Neuronal stem cell (in vitro differentiated cells): Measurements from ENCODE around the gene RAD51B.

Experiments used
- DNase-seq: peaks from one replicate; pipeline ENCODE4 v3.0.0-alpha.2; 2013; ENCODE audit warnings: low spot score
- H2AFZ ChIP-seq: one replicate; pipeline ENCODE4 v1.6.1; 2013; ENCODE audit warnings: mild to moderate bottlenecking, low read length, inconsistent platforms
- H2AK5ac ChIP-seq: 2 replicates; pipeline ENCODE4 v1.6.1; 2013; ENCODE audit warnings: low read depth, mild to moderate bottlenecking, inconsistent platforms, low read length, moderate library complexity, mixed read lengths
- H2BK120ac ChIP-seq: 2 replicates; pipeline ENCODE4 v1.6.1; 2013; ENCODE audit warnings: low read depth, mild to moderate bottlenecking, inconsistent platforms, low read length, moderate library complexity, mixed read lengths
- H2BK12ac ChIP-seq: one replicate; pipeline ENCODE4 v1.6.1; 2013; ENCODE audit warnings: low read length, inconsistent platforms
- H2BK15ac ChIP-seq: 2 replicates; pipeline ENCODE4 v1.6.1; 2013; ENCODE audit warnings: mild to moderate bottlenecking, low read length, inconsistent platforms, mixed read lengths
- H2BK5ac ChIP-seq: one replicate; pipeline ENCODE4 v1.6.1; 2013; ENCODE audit warnings: inconsistent platforms, mild to moderate bottlenecking, low read length, moderate library complexity
- H3K14ac ChIP-seq: one replicate; pipeline ENCODE4 v1.6.1; 2013; ENCODE audit warnings: low read length, inconsistent platforms
- H3K18ac ChIP-seq: 2 replicates; pipeline ENCODE4 v1.6.1; 2013; ENCODE audit warnings: low read length, inconsistent platforms
- H3K23ac ChIP-seq: 2 replicates; pipeline ENCODE4 v1.6.1; 2013; ENCODE audit warnings: low read depth, mild to moderate bottlenecking, mixed read lengths, low read length, inconsistent platforms; ENCODE audit not compliant: poor library complexity
- H3K27ac ChIP-seq: replicated peaks from 3 replicates; pipeline ENCODE4 v1.5.1; 2013; ENCODE audit warnings: low read length, inconsistent platforms
- H3K27me3 ChIP-seq, 3 experiments: 2 replicates each; pipeline ENCODE4 v1.6.1; 2013; ENCODE audit warnings: low read length in 3 of 3, mild to moderate bottlenecking in 2 of 3, inconsistent platforms in 1 of 3, low read depth in 1 of 3, mixed read lengths in 1 of 3, moderate library complexity in 1 of 3; ENCODE audit not compliant: control insufficient read depth in 3 of 3, insufficient read depth in 3 of 3
- H3K36me3 ChIP-seq, 2 donors: replicated peaks in 1 of 2; 2 replicates each; pipeline ENCODE4 v1.6.1; 2013; ENCODE audit warnings: low read length in 2 of 2; ENCODE audit not compliant: control insufficient read depth in 2 of 2, insufficient read depth in 2 of 2
- H3K4ac ChIP-seq: 2 replicates; pipeline ENCODE4 v1.6.1; 2013; ENCODE audit warnings: inconsistent platforms, mild to moderate bottlenecking, low read length, moderate library complexity
- H3K4me1 ChIP-seq, 2 donors: 1 replicate in 1 of 2; 2 replicates in 1 of 2; pipeline ENCODE4 v1.6.1; 2013; ENCODE audit warnings: low read length in 2 of 2, low read depth in 1 of 2; ENCODE audit not compliant: control insufficient read depth in 2 of 2, insufficient read depth in 1 of 2
- H3K4me2 ChIP-seq: one replicate; pipeline ENCODE4 v1.6.1; 2013; ENCODE audit warnings: mild to moderate bottlenecking, low read length, inconsistent platforms; ENCODE audit not compliant: insufficient read depth, poor library complexity, severe bottlenecking
- H3K4me3 ChIP-seq, 2 donors: 2 replicates each; pipeline ENCODE4 v1.5.1; 2013; ENCODE audit warnings: low read length in 2 of 2, mild to moderate bottlenecking in 2 of 2, inconsistent platforms in 1 of 2, moderate library complexity in 1 of 2
- H3K79me1 ChIP-seq: one replicate; pipeline ENCODE4 v1.6.1; 2013; ENCODE audit warnings: low read depth, mild to moderate bottlenecking, inconsistent platforms, low read length, moderate library complexity
- H3K9ac ChIP-seq: one replicate; pipeline ENCODE4 v1.6.1; 2013; ENCODE audit warnings: mild to moderate bottlenecking, low read depth, low read length, inconsistent platforms; ENCODE audit not compliant: poor library complexity
- H3K9me3 ChIP-seq, 2 donors: replicated peaks in 1 of 2; 2 replicates each; pipeline versions ENCODE3 to v1.6.1; 2013; ENCODE audit warnings: low read length in 2 of 2, mild to moderate bottlenecking in 2 of 2, inconsistent platforms in 1 of 2, low read depth in 1 of 2, mixed read lengths in 1 of 2, moderate library complexity in 1 of 2; ENCODE audit not compliant: control insufficient read depth in 2 of 2, insufficient read depth in 1 of 2
- H4K8ac ChIP-seq: one replicate; pipeline ENCODE4 v1.6.1; 2013; ENCODE audit warnings: low read depth, mild to moderate bottlenecking, inconsistent platforms, low read length, moderate library complexity
- H4K91ac ChIP-seq: one replicate; pipeline ENCODE4 v1.6.1; 2013; ENCODE audit warnings: low read length, low read depth, mild to moderate bottlenecking, inconsistent platforms; ENCODE audit not compliant: poor library complexity
- WGBS, 2 donors: extraction: QIAGEN DNeasy Blood & Tissue Kit; methylation state at CpG; one replicate each; pipeline ENCODE4 v1.1.7; 2013; ENCODE audit warnings: missing lambda C conversion rate in 2 of 2, mixed read lengths in 1 of 2; ENCODE audit not compliant: insufficient read length in 2 of 2, insufficient replicate concordance in 1 of 2; ENCODE audit errors: extremely low coverage in 2 of 2; 5-methylcytosine and 5-hydroxymethylcytosine counted together

Gene RAD51B

GRCh38 chr14:68714991-68715924, 895.7 kb downstream of the RAD51B start:
- no peak overlapping the region for H3K27ac ChIP-seq
- no peaks in the 10 kb centered on the region for H3K79me1 ChIP-seq
- H2BK15ac ChIP-seq, result no peak overlapping the region
- H3K27me3 ChIP-seq, result no peaks in the 10 kb centered on the region
- peaks cover 0 to 3% of the 10 kb centered on the region in 2 donors for H3K9me3 ChIP-seq
- H2AK5ac ChIP-seq, result no peak overlapping the region
- no peak overlapping the region for H3K18ac ChIP-seq
- no CpG with 5 or more reads among the region's 7 CpGs for WGBS, 2 donors
- no peak overlapping the region for H2AFZ ChIP-seq
- H3K4me2 ChIP-seq, result no peak overlapping the region
- H2BK12ac ChIP-seq, result no peak overlapping the region
- no peak overlapping the region for H4K8ac ChIP-seq
- H3K9ac ChIP-seq, result no peak overlapping the region
- H2BK120ac ChIP-seq, result no peak overlapping the region
- no peak overlapping the region for H3K4me3 ChIP-seq
- DNase-seq, result no peak
- no peak overlapping the region for H3K14ac ChIP-seq
- H3K23ac ChIP-seq, result no peak overlapping the region
- H3K4ac ChIP-seq, result no peak overlapping the region
- H3K4me1 ChIP-seq, result peaks cover 0 to 4% of the 10 kb centered on the region in 2 donors
- no peak overlapping the region for H4K91ac ChIP-seq
- H2BK5ac ChIP-seq, result no peak overlapping the region
- no peaks in the 10 kb centered on the region for H3K36me3 ChIP-seq

- no peak overlapping the region for H3K27ac ChIP-seq
- no peak overlapping the region for H4K8ac ChIP-seq
- no peak overlapping the region for H2BK12ac ChIP-seq
- H3K14ac ChIP-seq, result no peak overlapping the region
- H3K27me3 ChIP-seq, result no peaks in the 10 kb centered on the region
- H2BK15ac ChIP-seq, result no peak overlapping the region
- no peak overlapping the region for H3K18ac ChIP-seq
- no peak overlapping the region for H3K4me2 ChIP-seq
- H3K23ac ChIP-seq, result no peak overlapping the region
- no peak overlapping the region for H4K91ac ChIP-seq
- no peaks in the 10 kb centered on the region for H3K79me1 ChIP-seq
- no peak overlapping the region for H2BK5ac ChIP-seq
- H3K4ac ChIP-seq, result no peak overlapping the region
- WGBS, 2 donors, result no CpG with 5 or more reads among the region's 4 CpGs
- no peak overlapping the region for H3K9ac ChIP-seq
- no peak overlapping the region for H2AFZ ChIP-seq
- H3K9me3 ChIP-seq, result peaks cover 0 to 8% of the 10 kb centered on the region in 2 donors
- no peak overlapping the region for H3K4me3 ChIP-seq
- H2AK5ac ChIP-seq, result no peak overlapping the region
- no peak for DNase-seq
- peaks cover 0 to 4% of the 10 kb centered on the region in 2 donors for H3K4me1 ChIP-seq
- no peak overlapping the region for H2BK120ac ChIP-seq
- H3K36me3 ChIP-seq, result no peaks in the 10 kb centered on the region
Measured at GRCh38 chr14:68716698-68717097, 897.1 kb downstream of the RAD51B start.

GRCh38 chr14:68718023-68718990, 898.7 kb downstream of the RAD51B start:
- no peak overlapping the region for H3K4me2 ChIP-seq
- H3K23ac ChIP-seq, result no peak overlapping the region
- H2AK5ac ChIP-seq, result peak overlapping the region; percentile 11
- H3K9me3 ChIP-seq, result peaks cover 0 to 8% of the 10 kb centered on the region in 2 donors
- H2BK15ac ChIP-seq, result no peak overlapping the region
- H2BK12ac ChIP-seq, result no peak overlapping the region
- no peaks in the 10 kb centered on the region for H3K27me3 ChIP-seq
- H3K27ac ChIP-seq, result no peak overlapping the region
- DNase-seq, result no peak
- no peak overlapping the region for H2BK5ac ChIP-seq
- no peak overlapping the region for H2BK120ac ChIP-seq
- H4K91ac ChIP-seq, result no peak overlapping the region
- H3K14ac ChIP-seq, result no peak overlapping the region
- no peak overlapping the region for H4K8ac ChIP-seq
- no peak overlapping the region for H2AFZ ChIP-seq
- peaks cover 2 to 4% of the 10 kb centered on the region in 2 donors for H3K4me1 ChIP-seq
- no peak overlapping the region for H3K18ac ChIP-seq
- H3K36me3 ChIP-seq, result no peaks in the 10 kb centered on the region
- WGBS, 2 donors, result no CpG with 5 or more reads among the region's 8 CpGs
- H3K9ac ChIP-seq, result no peak overlapping the region
- H3K4ac ChIP-seq, result no peak overlapping the region
- H3K4me3 ChIP-seq, result no peak overlapping the region
- no peaks in the 10 kb centered on the region for H3K79me1 ChIP-seq
